GM12878 (cell line): ENCODE data around the gene ACCSL. TPM values are rescaled to one million over a fixed set of nuclear protein-coding genes. Genes with fewer than 3 reads are reported as not detected.

ENCODE experiments used
- ATAC-seq: fragments of 200-7000 bp; cut with Tn5 transposase; 3 replicates; pipeline ENCODE4 v1.9.1; 2020; ENCODE audit warnings: mild to moderate bottlenecking, moderate library complexity
- BruUV-seq: library from RNA; stranded (reverse); fragments of 400-500 nt; replicated peaks from 2 replicates; lab custom pipeline; 2021; lab: Mats Ljungman, UMichigan
- CTCF ChIA-PET: fragments of 300-600 bp; sonication (Branson Sonifier 250); formaldehyde crosslinking; extraction: SDS; loops from one replicate; lab custom pipeline; 2021; ENCODE audit warnings: inconsistent platforms; lab: Yijun Ruan, JAX
- POLR2A ChIA-PET: fragments of 350-600 bp; formaldehyde crosslinking; extraction: SDS; loops from one replicate; lab custom pipeline; 2021; ENCODE audit warnings: inconsistent platforms; lab: Charles Lee
- RAD21 ChIA-PET: fragments of 300-600 bp; sonication (Branson Sonifier 250); formaldehyde crosslinking; loops from one replicate; lab custom pipeline; 2023; ENCODE audit warnings: antibody characterized with exemption; ENCODE audit not compliant: unreplicated experiment; lab: Charles Lee
- SMC1A ChIA-PET: fragments of 300-600 bp; sonication (Branson Sonifier 250); formaldehyde crosslinking; loops from one replicate; lab custom pipeline; 2023; ENCODE audit not compliant: unreplicated experiment, uncharacterized antibody; lab: Charles Lee
- DNase-seq: peaks from one replicate; pipeline ENCODE4 v3.0.0-alpha.2; 2011; ENCODE audit warnings: low read depth, low spot score
- FAIRE-seq: peaks from 3 replicates; lab custom pipeline; 2011; peaks lifted over from hg19 to GRCh38; lab: Jason Lieb, UNC
- H2AFZ ChIP-seq: 2 replicates; pipeline ENCODE4 v1.6.0; 2011; ENCODE audit warnings: low read depth, low read length, control low read depth; ENCODE audit not compliant: control insufficient read depth
- H3K27ac ChIP-seq: 2 replicates; pipeline ENCODE4 v1.5.1; 2011; ENCODE audit warnings: control low read depth; ENCODE audit not compliant: control insufficient read depth, insufficient read depth
- H3K27me3 ChIP-seq, 2 experiments: replicated peaks in 1 of 2; 2 replicates each; pipeline versions ENCODE4 v1.6.0 to v1.6.1; 2011; ENCODE audit warnings: low read length in 1 of 2; ENCODE audit not compliant: control insufficient read depth in 2 of 2, insufficient read depth in 2 of 2
- H3K36me3 ChIP-seq, 2 experiments: 2 replicates each; pipeline ENCODE4 v1.5.1; 2011; ENCODE audit warnings: low read length in 1 of 2; ENCODE audit not compliant: control insufficient read depth in 2 of 2, insufficient read depth in 2 of 2
- H3K4me1 ChIP-seq: 2 replicates; pipeline ENCODE4 v1.6.1; 2011; ENCODE audit warnings: mild to moderate bottlenecking, low read length, moderate library complexity, mixed read lengths; ENCODE audit not compliant: control insufficient read depth, insufficient read depth
- H3K4me2 ChIP-seq: 2 replicates; pipeline ENCODE4 v1.6.0; 2011; ENCODE audit warnings: control low read depth; ENCODE audit not compliant: control insufficient read depth, insufficient read depth
- H3K4me3 ChIP-seq: fragments of 200-600 bp; sonication (generic); 2 replicates; pipeline ENCODE4 v1.5.1; 2016
- H3K79me2 ChIP-seq: 2 replicates; pipeline ENCODE4 v1.6.0; 2011; ENCODE audit warnings: low read length; ENCODE audit not compliant: control insufficient read depth, insufficient read depth
- H3K9ac ChIP-seq: 2 replicates; pipeline ENCODE4 v1.8.0; 2011; ENCODE audit warnings: low read length, control low read depth, mixed read lengths; ENCODE audit not compliant: control insufficient read depth, insufficient read depth
- H3K9me3 ChIP-seq: replicated peaks from 3 replicates; pipeline ENCODE4 v1.5.1; 2011; ENCODE audit warnings: mild to moderate bottlenecking, low read length; ENCODE audit not compliant: control insufficient read depth, insufficient read depth
- H4K20me1 ChIP-seq: 2 replicates; pipeline ENCODE4 v1.6.0; 2011; ENCODE audit not compliant: control insufficient read depth, insufficient read depth
- ASH2L ChIP-seq: fragments of 300-600, 200-600 bp; sonication (generic); IDR thresholded peaks from 2 replicates; pipeline ENCODE4 v1.6.1; 2017; ENCODE audit warnings: low read depth, mild to moderate bottlenecking, borderline replicate concordance
- BHLHE40 ChIP-seq, 2 experiments: fragments of 450-650 bp in 1 of 2; IDR thresholded peaks; 2 replicates each; pipeline ENCODE4 v1.6.1; 2011 to 2017; ENCODE audit warnings: low read depth in 2 of 2, borderline replicate concordance in 1 of 2, improper control_type of control experiment in 1 of 2, low read length in 1 of 2, mild to moderate bottlenecking in 1 of 2
- GABPA ChIP-seq: IDR thresholded peaks from 2 replicates; pipeline ENCODE4 v1.6.1; 2014; ENCODE audit warnings: antibody characterized with exemption, low read depth, mild to moderate bottlenecking, inconsistent platforms
- IKZF2 ChIP-seq, 2 experiments: fragments of 450-650 bp; IDR thresholded peaks; 2 replicates each; pipeline ENCODE4 v1.6.1; 2017; ENCODE audit warnings: mild to moderate bottlenecking in 2 of 2, moderate library complexity in 2 of 2
- IRF4 ChIP-seq: IDR thresholded peaks from 2 replicates; pipeline ENCODE4 v1.6.1; 2011; ENCODE audit warnings: low read depth, low read length
- KAT2A ChIP-seq: conservative IDR thresholded peaks from 2 replicates; pipeline ENCODE4 v1.6.1; 2011; ENCODE audit warnings: low read depth, low read length; ENCODE audit not compliant: control insufficient read depth
- SP1 ChIP-seq: IDR thresholded peaks from one replicate; pipeline ENCODE4 v1.6.1; 2011; ENCODE audit warnings: low read depth, low read length
- STAT1 ChIP-seq: fragments of 450-650 bp; conservative IDR thresholded peaks from 2 replicates; pipeline ENCODE4 v1.6.1; 2014; ENCODE audit warnings: antibody characterized with exemption, mild to moderate bottlenecking
- TARDBP ChIP-seq: IDR thresholded peaks from 2 replicates; pipeline ENCODE4 v1.6.1; 2016; ENCODE audit warnings: borderline replicate concordance
- ZNF622 ChIP-seq: fragments of 450-650 bp; IDR thresholded peaks from 2 replicates; pipeline ENCODE4 v1.6.1; 2017; ENCODE audit warnings: mild to moderate bottlenecking, inconsistent platforms
- WGBS: methylation state at CpG from one replicate; pipeline ENCODE4 v1.1.6; 2016; ENCODE audit warnings: low lambda C conversion rate; ENCODE audit not compliant: insufficient replicate concordance, insufficient coverage; ENCODE audit errors: missing lambda C conversion rate; 5-methylcytosine and 5-hydroxymethylcytosine counted together
- in situ Hi-C: fragments of 300-500 bp; cut with MboI; formaldehyde crosslinking; loops from 9 replicates; pipeline ENCODE4 v1.14.3; 2018; ENCODE audit warnings: mixed read lengths
- intact Hi-C: fragments of 100-400 bp; cut with micrococcal nuclease; formaldehyde crosslinking; loops from one replicate; pipeline ENCODE4 v1.14.2; 2022; ENCODE audit not compliant: unreplicated experiment
- polyA plus RNA-seq, 11 experiments: library from polyadenylated mRNA; depleted of rRNA in 4 of 11; unstranded in 6 of 11; stranded (reverse) in 5 of 11; fragments of >200 nt; fragmentation: Nextera tagmentation in 4 of 11; fragmentation: Illumina TruSeq in 1 of 11; extraction: Ambion mirVana in 4 of 11; extraction: Trizol in 1 of 11; gene quantifications; 1 replicate in 1 of 11; 2 replicates in 10 of 11; pipeline versions ENCODE4 v1.2.1 to v1.2.3, GENCODE V29; 2011 to 2016; ENCODE audit warnings: inconsistent platforms in 2 of 11, missing spikeins in 2 of 11, low read depth in 1 of 11
- total RNA-seq, 4 experiments: library from RNA; depleted of rRNA in 3 of 4; stranded (reverse); fragments of >200 nt in 3 of 4; fragmentation: Illumina TruSeq in 1 of 4; extraction: Trizol in 1 of 4; gene quantifications; 2 replicates each; pipeline versions ENCODE4 v1.2.1 to v1.2.3, GENCODE V29; 2013 to 2021
- TF ChIP-seq, protein P1 (sequence below): IDR thresholded peaks from 2 replicates; pipeline ENCODE4 v1.6.1; 2012; ENCODE audit warnings: mild to moderate bottlenecking, low read depth, low read length
- TF ChIP-seq, protein P2 (sequence below): IDR thresholded peaks from 2 replicates; pipeline ENCODE4 v1.6.1; 2012; ENCODE audit warnings: low read depth, low read length, improper control_type of control experiment
- TF ChIP-seq, protein P3 (sequence below): fragments of 150-350 bp; IDR thresholded peaks from 2 replicates; pipeline ENCODE4 v1.6.1; 2014; ENCODE audit warnings: mild to moderate bottlenecking, low read depth, low read length
- TF ChIP-seq, protein P4 (sequence below): IDR thresholded peaks from 2 replicates; pipeline ENCODE4 v1.6.1; 2011; ENCODE audit warnings: borderline replicate concordance, low read depth, mild to moderate bottlenecking, moderate library complexity, low read length; ENCODE audit not compliant: insufficient read depth, poor library complexity, severe bottlenecking

Gene ACCSL
- total and polyA plus RNA-seq, 10 of the 15 experiments (the other 5 are each of a cell fraction or from before 2014, with no cell fraction given), result 0.15 TPM; not detected in 9

DNA sequence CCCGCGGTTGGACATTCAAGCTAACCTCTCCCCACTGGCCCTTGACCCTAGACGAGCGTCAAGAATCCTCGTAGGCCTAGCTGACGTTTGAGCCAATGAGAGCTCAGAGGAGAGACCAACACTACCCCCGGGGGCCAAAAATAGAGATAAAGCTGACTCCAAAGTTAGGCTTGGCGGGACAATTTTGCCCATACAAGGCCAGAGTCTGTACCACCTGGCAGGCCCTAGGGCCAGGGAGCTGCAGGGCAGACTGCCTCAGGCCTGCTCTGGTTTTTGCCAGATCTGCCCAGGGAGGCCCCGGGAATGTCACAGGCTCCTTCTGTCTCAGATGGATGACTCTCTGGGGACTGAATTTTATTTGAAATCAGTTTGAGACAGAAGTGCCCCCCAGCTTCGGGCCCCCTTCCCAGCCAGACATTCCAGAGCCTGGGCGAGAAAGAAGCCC is 40.8 kb upstream of the ACCSL start:
- DNase-seq (no peak), FAIRE-seq (no peak)
- H3K9me3 ChIP-seq, result no peaks in the 10 kb centered on the region
- POLR2A ChIA-PET, result no interaction called here
- H3K4me2 ChIP-seq, result no peak overlapping the region
- H3K36me3 ChIP-seq, result no peaks in the 10 kb centered on the region
- CTCF ChIA-PET, result no interaction called here
- SMC1A ChIA-PET, result interaction anchor here (0.8 kb wide), 1 partner anchor 28 kb away, joined by 3 read pairs; no protein-coding TSS in a partner anchor
- in situ Hi-C loops, result no loop called here
- no peak overlapping the region for H3K4me3 ChIP-seq
- intact Hi-C loops, result no loop called here
- 0 out of 4 replicates have a peak, but pooled peaks cover 0 to 2% of the 10 kb centered on the region in 2 experiments for H3K27me3 ChIP-seq
- H3K4me1 ChIP-seq, result peaks cover 6% of the 10 kb centered on the region; the same call in 1 of the 2 replicates
- H3K9ac ChIP-seq, result no peak overlapping the region
- RAD21 ChIA-PET, result no interaction called here
- TF ChIP-seq STAT1, result no peak
- no peak for TF ChIP-seq ZNF622
- TF ChIP-seq, protein P1, sequence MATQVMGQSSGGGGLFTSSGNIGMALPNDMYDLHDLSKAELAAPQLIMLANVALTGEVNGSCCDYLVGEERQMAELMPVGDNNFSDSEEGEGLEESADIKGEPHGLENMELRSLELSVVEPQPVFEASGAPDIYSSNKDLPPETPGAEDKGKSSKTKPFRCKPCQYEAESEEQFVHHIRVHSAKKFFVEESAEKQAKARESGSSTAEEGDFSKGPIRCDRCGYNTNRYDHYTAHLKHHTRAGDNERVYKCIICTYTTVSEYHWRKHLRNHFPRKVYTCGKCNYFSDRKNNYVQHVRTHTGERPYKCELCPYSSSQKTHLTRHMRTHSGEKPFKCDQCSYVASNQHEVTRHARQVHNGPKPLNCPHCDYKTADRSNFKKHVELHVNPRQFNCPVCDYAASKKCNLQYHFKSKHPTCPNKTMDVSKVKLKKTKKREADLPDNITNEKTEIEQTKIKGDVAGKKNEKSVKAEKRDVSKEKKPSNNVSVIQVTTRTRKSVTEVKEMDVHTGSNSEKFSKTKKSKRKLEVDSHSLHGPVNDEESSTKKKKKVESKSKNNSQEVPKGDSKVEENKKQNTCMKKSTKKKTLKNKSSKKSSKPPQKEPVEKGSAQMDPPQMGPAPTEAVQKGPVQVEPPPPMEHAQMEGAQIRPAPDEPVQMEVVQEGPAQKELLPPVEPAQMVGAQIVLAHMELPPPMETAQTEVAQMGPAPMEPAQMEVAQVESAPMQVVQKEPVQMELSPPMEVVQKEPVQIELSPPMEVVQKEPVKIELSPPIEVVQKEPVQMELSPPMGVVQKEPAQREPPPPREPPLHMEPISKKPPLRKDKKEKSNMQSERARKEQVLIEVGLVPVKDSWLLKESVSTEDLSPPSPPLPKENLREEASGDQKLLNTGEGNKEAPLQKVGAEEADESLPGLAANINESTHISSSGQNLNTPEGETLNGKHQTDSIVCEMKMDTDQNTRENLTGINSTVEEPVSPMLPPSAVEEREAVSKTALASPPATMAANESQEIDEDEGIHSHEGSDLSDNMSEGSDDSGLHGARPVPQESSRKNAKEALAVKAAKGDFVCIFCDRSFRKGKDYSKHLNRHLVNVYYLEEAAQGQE, result no peak
- TF ChIP-seq, protein P2, sequence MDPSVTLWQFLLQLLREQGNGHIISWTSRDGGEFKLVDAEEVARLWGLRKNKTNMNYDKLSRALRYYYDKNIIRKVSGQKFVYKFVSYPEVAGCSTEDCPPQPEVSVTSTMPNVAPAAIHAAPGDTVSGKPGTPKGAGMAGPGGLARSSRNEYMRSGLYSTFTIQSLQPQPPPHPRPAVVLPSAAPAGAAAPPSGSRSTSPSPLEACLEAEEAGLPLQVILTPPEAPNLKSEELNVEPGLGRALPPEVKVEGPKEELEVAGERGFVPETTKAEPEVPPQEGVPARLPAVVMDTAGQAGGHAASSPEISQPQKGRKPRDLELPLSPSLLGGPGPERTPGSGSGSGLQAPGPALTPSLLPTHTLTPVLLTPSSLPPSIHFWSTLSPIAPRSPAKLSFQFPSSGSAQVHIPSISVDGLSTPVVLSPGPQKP, result no peak
- no peak for TF ChIP-seq IRF4
- TF ChIP-seq TARDBP, result no peak
- TF ChIP-seq BHLHE40 (IDR thresholded peaks at IDR 0.05; ENCODE audit: borderline replicate concordance in 1 of 2, low read depth in 2 of 2, low read length in 1 of 2), result no peak
- no peak for TF ChIP-seq IKZF2 (IDR thresholded peaks at IDR 0.05)
- TF ChIP-seq ASH2L, result no peak
- no peak for TF ChIP-seq GABPA
- TF ChIP-seq, protein P3, sequence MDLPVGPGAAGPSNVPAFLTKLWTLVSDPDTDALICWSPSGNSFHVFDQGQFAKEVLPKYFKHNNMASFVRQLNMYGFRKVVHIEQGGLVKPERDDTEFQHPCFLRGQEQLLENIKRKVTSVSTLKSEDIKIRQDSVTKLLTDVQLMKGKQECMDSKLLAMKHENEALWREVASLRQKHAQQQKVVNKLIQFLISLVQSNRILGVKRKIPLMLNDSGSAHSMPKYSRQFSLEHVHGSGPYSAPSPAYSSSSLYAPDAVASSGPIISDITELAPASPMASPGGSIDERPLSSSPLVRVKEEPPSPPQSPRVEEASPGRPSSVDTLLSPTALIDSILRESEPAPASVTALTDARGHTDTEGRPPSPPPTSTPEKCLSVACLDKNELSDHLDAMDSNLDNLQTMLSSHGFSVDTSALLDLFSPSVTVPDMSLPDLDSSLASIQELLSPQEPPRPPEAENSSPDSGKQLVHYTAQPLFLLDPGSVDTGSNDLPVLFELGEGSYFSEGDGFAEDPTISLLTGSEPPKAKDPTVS, result no peak
- TF ChIP-seq, protein P4, sequence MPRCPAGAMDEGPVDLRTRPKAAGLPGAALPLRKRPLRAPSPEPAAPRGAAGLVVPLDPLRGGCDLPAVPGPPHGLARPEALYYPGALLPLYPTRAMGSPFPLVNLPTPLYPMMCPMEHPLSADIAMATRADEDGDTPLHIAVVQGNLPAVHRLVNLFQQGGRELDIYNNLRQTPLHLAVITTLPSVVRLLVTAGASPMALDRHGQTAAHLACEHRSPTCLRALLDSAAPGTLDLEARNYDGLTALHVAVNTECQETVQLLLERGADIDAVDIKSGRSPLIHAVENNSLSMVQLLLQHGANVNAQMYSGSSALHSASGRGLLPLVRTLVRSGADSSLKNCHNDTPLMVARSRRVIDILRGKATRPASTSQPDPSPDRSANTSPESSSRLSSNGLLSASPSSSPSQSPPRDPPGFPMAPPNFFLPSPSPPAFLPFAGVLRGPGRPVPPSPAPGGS, result no peak
- no peak for TF ChIP-seq SP1
- TF ChIP-seq KAT2A, result no peak
- TF ChIP-seq, all 136 proteins: peak for 0
- no peaks in the 10 kb centered on the region for H3K79me2 ChIP-seq
- no TSS peak for BruUV-seq
- ATAC-seq, result no peak
- H2AFZ ChIP-seq, result no peak overlapping the region
- WGBS, result 70% methylated on average over 11 of the region's 11 CpGs
- H3K27ac ChIP-seq, result no peak overlapping the region
- no peaks in the 10 kb centered on the region for H4K20me1 ChIP-seq
